Astrocyte of the cerebellum (primary cell): ENCODE results near the gene NES.

Experiments
- DNase-seq: peaks from one replicate; pipeline ENCODE4 v3.0.0-alpha.2; 2011; ENCODE audit warnings: low read depth
- H3K4me3 ChIP-seq: 2 replicates; pipeline ENCODE4 v1.5.1; 2011; ENCODE audit warnings: mild to moderate bottlenecking, low read depth, low read length, moderate library complexity
- CTCF ChIP-seq: IDR thresholded peaks from 2 replicates; pipeline ENCODE4 v1.5.1; 2012; ENCODE audit warnings: low read length, low read depth, moderate library complexity, mild to moderate bottlenecking; ENCODE audit errors: missing control alignments
- in situ Hi-C: cut with HindIII; loops from 2 replicates; pipeline ENCODE4 v1.10.0; 2017; ENCODE audit warnings: low sequenced_read_pairs

The NES gene

GRCh38 chr1:156691191-156691590, 14.0 kb upstream of the NES start:
- no peak for DNase-seq
- no peak for TF ChIP-seq CTCF
- H3K4me3 ChIP-seq, result no peak overlapping the region
- in situ Hi-C loops, result no loop called here

- no peak overlapping the region for H3K4me3 ChIP-seq
- no peak for TF ChIP-seq CTCF
- no peak for DNase-seq
- in situ Hi-C loops, result no loop called here
Observed at GRCh38 chr1:156690675-156691036, 13.4 kb upstream of the NES start.

GRCh38 chr1:156689953-156690674, 12.9 kb upstream of the NES start:
- H3K4me3 ChIP-seq, result peak overlapping the region; percentile 6
- DNase-seq, result no peak
- no peak for TF ChIP-seq CTCF
- in situ Hi-C loops, result no loop called here

- DNase-seq, result peak; percentile 53
Observed at GRCh38 chr1:156689035-156689952, 12.1 kb upstream of the NES start.

GRCh38 chr1:156684227-156684782, 7.1 kb upstream of the NES start:
- in situ Hi-C loops, result no loop called here
- no peak overlapping the region for H3K4me3 ChIP-seq
- no peak for DNase-seq
- TF ChIP-seq CTCF, result peak; percentile 12

More at GRCh38 chr1:156689035-156689952, 12.1 kb upstream of the NES start:
- peak overlapping the region; percentile 11 for H3K4me3 ChIP-seq
- peak; percentile 90 for TF ChIP-seq CTCF
- in situ Hi-C loops, result no loop called here

GRCh38 chr1:156682166-156682890, 5.1 kb upstream of the NES start:
- no peak overlapping the region for H3K4me3 ChIP-seq
- no peak for TF ChIP-seq CTCF
- in situ Hi-C loops, result no loop called here
- no peak for DNase-seq
